ENCODE results near the gene SETBP1.

DNA sequence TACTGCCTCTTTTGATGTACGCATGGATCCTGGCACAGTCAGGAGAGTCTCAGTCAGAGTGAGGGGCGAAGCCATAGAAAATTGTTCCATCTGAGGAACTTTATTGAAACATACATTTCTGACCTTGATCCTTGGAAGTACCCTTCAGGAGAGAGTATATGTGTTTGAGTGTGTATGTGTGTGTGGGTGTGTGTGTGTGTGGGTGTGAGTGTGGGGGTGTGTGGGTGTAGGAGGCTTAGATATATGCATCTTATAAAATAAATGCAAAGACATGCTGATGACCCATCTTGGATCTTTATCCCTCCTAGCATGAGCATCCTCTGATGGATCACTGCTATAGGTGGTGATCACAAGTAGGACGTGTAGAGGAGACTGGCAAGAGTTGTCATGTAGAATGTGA is 93.5 kb downstream of the SETBP1 start:
- TF ChIP-seq, protein P1, sequence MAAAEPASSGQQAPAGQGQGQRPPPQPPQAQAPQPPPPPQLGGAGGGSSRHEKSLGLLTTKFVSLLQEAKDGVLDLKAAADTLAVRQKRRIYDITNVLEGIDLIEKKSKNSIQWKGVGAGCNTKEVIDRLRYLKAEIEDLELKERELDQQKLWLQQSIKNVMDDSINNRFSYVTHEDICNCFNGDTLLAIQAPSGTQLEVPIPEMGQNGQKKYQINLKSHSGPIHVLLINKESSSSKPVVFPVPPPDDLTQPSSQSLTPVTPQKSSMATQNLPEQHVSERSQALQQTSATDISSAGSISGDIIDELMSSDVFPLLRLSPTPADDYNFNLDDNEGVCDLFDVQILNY (CRISPR knock-in tag; IDR thresholded peaks at IDR 0.05), result no peak
- TF ChIP-seq, protein P2, sequence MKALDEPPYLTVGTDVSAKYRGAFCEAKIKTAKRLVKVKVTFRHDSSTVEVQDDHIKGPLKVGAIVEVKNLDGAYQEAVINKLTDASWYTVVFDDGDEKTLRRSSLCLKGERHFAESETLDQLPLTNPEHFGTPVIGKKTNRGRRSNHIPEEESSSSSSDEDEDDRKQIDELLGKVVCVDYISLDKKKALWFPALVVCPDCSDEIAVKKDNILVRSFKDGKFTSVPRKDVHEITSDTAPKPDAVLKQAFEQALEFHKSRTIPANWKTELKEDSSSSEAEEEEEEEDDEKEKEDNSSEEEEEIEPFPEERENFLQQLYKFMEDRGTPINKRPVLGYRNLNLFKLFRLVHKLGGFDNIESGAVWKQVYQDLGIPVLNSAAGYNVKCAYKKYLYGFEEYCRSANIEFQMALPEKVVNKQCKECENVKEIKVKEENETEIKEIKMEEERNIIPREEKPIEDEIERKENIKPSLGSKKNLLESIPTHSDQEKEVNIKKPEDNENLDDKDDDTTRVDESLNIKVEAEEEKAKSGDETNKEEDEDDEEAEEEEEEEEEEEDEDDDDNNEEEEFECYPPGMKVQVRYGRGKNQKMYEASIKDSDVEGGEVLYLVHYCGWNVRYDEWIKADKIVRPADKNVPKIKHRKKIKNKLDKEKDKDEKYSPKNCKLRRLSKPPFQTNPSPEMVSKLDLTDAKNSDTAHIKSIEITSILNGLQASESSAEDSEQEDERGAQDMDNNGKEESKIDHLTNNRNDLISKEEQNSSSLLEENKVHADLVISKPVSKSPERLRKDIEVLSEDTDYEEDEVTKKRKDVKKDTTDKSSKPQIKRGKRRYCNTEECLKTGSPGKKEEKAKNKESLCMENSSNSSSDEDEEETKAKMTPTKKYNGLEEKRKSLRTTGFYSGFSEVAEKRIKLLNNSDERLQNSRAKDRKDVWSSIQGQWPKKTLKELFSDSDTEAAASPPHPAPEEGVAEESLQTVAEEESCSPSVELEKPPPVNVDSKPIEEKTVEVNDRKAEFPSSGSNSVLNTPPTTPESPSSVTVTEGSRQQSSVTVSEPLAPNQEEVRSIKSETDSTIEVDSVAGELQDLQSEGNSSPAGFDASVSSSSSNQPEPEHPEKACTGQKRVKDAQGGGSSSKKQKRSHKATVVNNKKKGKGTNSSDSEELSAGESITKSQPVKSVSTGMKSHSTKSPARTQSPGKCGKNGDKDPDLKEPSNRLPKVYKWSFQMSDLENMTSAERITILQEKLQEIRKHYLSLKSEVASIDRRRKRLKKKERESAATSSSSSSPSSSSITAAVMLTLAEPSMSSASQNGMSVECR (CRISPR knock-in tag; IDR thresholded peaks at IDR 0.05; ENCODE audit: borderline replicate concordance), result no peak
- TF ChIP-seq ESRRA (CRISPR knock-in tag; IDR thresholded peaks at IDR 0.05; ENCODE audit: borderline replicate concordance) (no peak), CREB1 (CRISPR knock-in tag; IDR thresholded peaks at IDR 0.05) (no peak), CTCF (IDR thresholded peaks at IDR 0.05) (no peak)
